CD4-positive, alpha-beta T cell (primary cell): ENCODE data around the gene EEF1G. TPM values are rescaled to one million over a fixed set of nuclear protein-coding genes. Genes with fewer than 3 reads are reported as not detected.

Experiments used
- ATAC-seq: fragments of 200-7000 bp; cut with Tn5 transposase; one replicate; pipeline ENCODE4 v1.10.0; 2022; ENCODE audit warnings: mild to moderate bottlenecking; ENCODE audit not compliant: poor library complexity
- CTCF ChIA-PET: fragments of 350-600 bp; sonication (Branson Sonifier 250); formaldehyde crosslinking; loops from one replicate; lab custom pipeline; 2021; ENCODE audit warnings: antibody characterized with exemption, inconsistent platforms; lab: Charles Lee
- POLR2A ChIA-PET: fragments of 350-600 bp; sonication (Branson Sonifier 250); formaldehyde crosslinking; loops from one replicate; lab custom pipeline; 2021; ENCODE audit warnings: antibody characterized with exemption, inconsistent platforms; lab: Charles Lee
- DNase-seq, 14 experiments: peaks; one replicate each; pipeline ENCODE4 v3.0.0-alpha.2; 2013 to 2020; ENCODE audit warnings: mixed read lengths in 2 of 14
- H3K27ac ChIP-seq, 2 donors: one replicate each; pipeline versions ENCODE4 v1.5.1 to v1.7.0; 2013; ENCODE audit warnings: low read length in 2 of 2, low read depth in 1 of 2, mild to moderate bottlenecking in 1 of 2
- H3K27me3 ChIP-seq, 2 experiments: 1 replicate in 1 of 2; 2 replicates in 1 of 2; pipeline versions ENCODE4 v1.6.1 to v1.7.0; 2013; ENCODE audit warnings: low read length in 2 of 2, control low read depth in 1 of 2, mild to moderate bottlenecking in 1 of 2, moderate library complexity in 1 of 2; ENCODE audit not compliant: insufficient read depth in 2 of 2, control insufficient read depth in 1 of 2
- H3K36me3 ChIP-seq: one replicate; pipeline ENCODE4 v1.6.1; 2013; ENCODE audit warnings: low read length, control low read depth; ENCODE audit not compliant: insufficient read depth
- H3K4me1 ChIP-seq: one replicate; pipeline ENCODE4 v1.6.1; 2013; ENCODE audit warnings: low read length, control low read depth; ENCODE audit not compliant: insufficient read depth
- H3K4me3 ChIP-seq: one replicate; pipeline ENCODE4 v1.5.1; 2013; ENCODE audit warnings: mild to moderate bottlenecking, low read length, moderate library complexity
- H3K9me3 ChIP-seq, 2 experiments: 1 replicate in 1 of 2; 2 replicates in 1 of 2; pipeline versions ENCODE4 v1.6.1 to v1.7.0; 2013; ENCODE audit warnings: low read length in 2 of 2, mild to moderate bottlenecking in 2 of 2, control low read depth in 1 of 2, moderate library complexity in 1 of 2; ENCODE audit not compliant: control insufficient read depth in 1 of 2, insufficient read depth in 1 of 2
- H3K27ac Mint-ChIP-seq: one replicate; pipeline ENCODE4 v1.8.0; 2020; ENCODE audit warnings: mixed read lengths
- H3K27me3 Mint-ChIP-seq: one replicate; pipeline ENCODE4 v1.8.0; 2021; ENCODE audit warnings: mixed read lengths
- H3K36me3 Mint-ChIP-seq: one replicate; pipeline ENCODE4 v1.8.0; 2021; ENCODE audit warnings: low read depth, mixed read lengths
- H3K4me1 Mint-ChIP-seq: one replicate; pipeline ENCODE4 v1.8.0; 2021; ENCODE audit warnings: low read depth, mixed read lengths
- H3K4me3 Mint-ChIP-seq: one replicate; pipeline ENCODE4 v1.8.0; 2020; ENCODE audit warnings: mild to moderate bottlenecking, mixed read lengths
- H3K9me3 Mint-ChIP-seq: one replicate; pipeline ENCODE4 v1.8.0; 2020; ENCODE audit warnings: mixed read lengths
- CTCF ChIP-seq: fragments of 200-600 bp; IDR thresholded peaks from one replicate; pipeline ENCODE4 v1.8.0; 2022; ENCODE audit warnings: antibody characterized with exemption, mild to moderate bottlenecking
- intact Hi-C, 2 experiments: fragments of 100-400 bp; cut with DNase I in 1 of 2; cut with micrococcal nuclease in 1 of 2; formaldehyde crosslinking; loops; one replicate each; pipeline versions ENCODE4 v1.15.1 to v1.9.0; 2023 to 2025; cut with DNase I, micrococcal nuclease
- total RNA-seq, 174 experiments: library from RNA in 2 of 174; stranded (reverse) in 2 of 174; gene quantifications; one replicate each; pipeline ENCODE4 v1.2.3 and lab custom pipeline; 2021 to 2026

The EEF1G gene
- total RNA-seq, 2 experiments from 2014 or later, result 2,181 to 2,269 TPM

DNA sequence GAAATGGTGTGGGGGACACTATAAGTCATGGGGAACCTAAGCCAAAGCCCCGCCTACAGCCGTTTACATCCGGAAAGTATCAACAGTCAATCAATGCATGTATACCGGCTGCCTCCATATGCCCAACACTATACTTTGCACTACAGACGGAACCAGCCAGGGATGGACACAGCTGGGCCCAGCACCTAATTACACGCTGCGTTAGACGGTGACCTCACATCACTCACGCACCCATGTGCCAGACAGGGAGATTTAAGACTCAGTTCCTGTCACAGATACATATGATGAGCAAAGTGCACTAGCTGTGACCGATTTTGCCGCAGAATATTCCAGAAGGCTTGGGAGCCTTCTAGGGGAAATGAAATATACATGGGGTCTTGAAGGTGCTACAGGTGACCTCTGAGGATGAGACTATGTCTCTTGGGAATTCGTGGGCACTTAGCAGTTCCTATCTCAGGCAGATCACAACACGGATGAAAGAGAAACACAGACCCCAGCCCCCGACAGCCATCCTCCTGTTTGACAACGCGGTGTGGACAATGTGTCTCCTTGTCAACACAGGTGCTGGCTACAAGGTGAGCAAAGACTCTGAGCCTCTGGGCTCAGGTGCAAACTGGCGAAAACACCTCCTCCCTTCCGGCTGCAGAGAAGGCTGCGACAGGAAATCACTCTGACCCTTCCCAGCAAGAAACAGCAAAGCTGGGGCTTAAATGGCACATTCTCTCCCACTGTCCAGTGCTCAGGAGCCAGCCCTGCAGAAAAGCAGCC, 35.0 kb downstream of the EEF1G start:
- no peak for DNase-seq
- intact Hi-C loops, result no loop called here
- Histone ChIP-seq H3K9me3 (no peaks in the 10 kb centered on the region), H3K27ac (peak overlapping the region in 1 of 2 donors; percentile 51), H3K4me1 (peaks cover 69% of the 10 kb centered on the region), H3K27me3 (no peaks in the 10 kb centered on the region), H3K36me3 (peaks cover 48% of the 10 kb centered on the region), H3K4me3 (no peak overlapping the region)
- CTCF ChIA-PET, result interaction anchor here (1.2 to 10.9 kb wide), 2 partner anchors 17 to 114 kb away, joined by 4 to 251 read pairs; no protein-coding TSS in a partner anchor
- no peak for ATAC-seq
- no peaks in the 10 kb centered on the region for H3K9me3 Mint-ChIP-seq
- H3K4me1 Mint-ChIP-seq, result peaks cover 56% of the 10 kb centered on the region
- H3K36me3 Mint-ChIP-seq, result peaks cover 49% of the 10 kb centered on the region
- H3K27me3 Mint-ChIP-seq, result no peaks in the 10 kb centered on the region
- no peak for TF ChIP-seq CTCF
- peak overlapping the region; percentile 66 for H3K4me3 Mint-ChIP-seq
- POLR2A ChIA-PET, result interaction anchor here (0.9 to 2.3 kb wide), 4 partner anchors 9 to 22 kb away, joined by 3 to 10 read pairs (median 4); no protein-coding TSS in a partner anchor
- H3K27ac Mint-ChIP-seq, result peak overlapping the region; percentile 55

GRCh38 chr11:62536301-62536957, 37.3 kb downstream of the EEF1G start:
- H3K36me3 Mint-ChIP-seq, result peaks cover 63% of the 10 kb centered on the region
- no peak overlapping the region for H3K4me3 ChIP-seq

DNA sequence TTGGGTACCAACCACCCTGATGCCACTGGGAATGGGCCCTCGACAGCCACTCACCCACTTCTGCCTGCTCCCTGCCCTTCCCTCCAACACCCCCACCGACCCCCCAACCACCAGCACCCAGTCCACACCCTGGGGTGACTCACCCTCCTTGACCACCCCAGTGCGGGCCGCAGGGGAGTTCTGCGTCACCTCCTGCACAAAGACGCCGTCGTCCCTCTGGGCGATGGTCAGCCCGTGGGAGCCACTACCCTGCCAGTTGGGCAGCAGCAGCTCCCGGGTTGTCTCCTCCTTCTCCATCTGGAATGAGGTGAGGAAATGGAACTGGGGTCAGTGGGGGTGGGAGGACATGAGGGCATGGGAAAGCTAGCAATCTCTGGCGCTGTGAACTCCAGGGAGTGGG, 37.9 kb downstream of the EEF1G start:
- Histone ChIP-seq H3K36me3 (peaks cover 68% of the 10 kb centered on the region), H3K9me3 (no peaks in the 10 kb centered on the region), H3K4me1 (peaks cover 44% of the 10 kb centered on the region), H3K27me3 (no peaks in the 10 kb centered on the region), H3K27ac (no peak overlapping the region), H3K4me3 (no peak overlapping the region)
- DNase-seq (no peak), ATAC-seq (no peak)
- no peak for TF ChIP-seq CTCF
- Mint-ChIP-seq H3K4me1 (peaks cover 28% of the 10 kb centered on the region), H3K36me3 (peaks cover 64% of the 10 kb centered on the region), H3K27ac (no peak overlapping the region), H3K9me3 (no peaks in the 10 kb centered on the region), H3K27me3 (no peaks in the 10 kb centered on the region), H3K4me3 (no peak overlapping the region)
- CTCF ChIA-PET, result no interaction called here
- POLR2A ChIA-PET, result no interaction called here
- intact Hi-C loops, result no loop called here

More at GRCh38 chr11:62536301-62536957, 37.3 kb downstream of the EEF1G start:
- no peak overlapping the region for H3K27ac ChIP-seq
- no peaks in the 10 kb centered on the region for H3K27me3 Mint-ChIP-seq
- no peaks in the 10 kb centered on the region for H3K27me3 ChIP-seq
- ATAC-seq (no peak), DNase-seq (no peak)
- ChIA-PET CTCF (interaction anchor here (10.9 kb wide), 1 partner anchor 20 kb away, joined by 251 read pairs; no protein-coding TSS in a partner anchor), POLR2A (interaction anchor here (1.3 kb wide), 1 partner anchor 21 kb away, joined by 3 read pairs; no protein-coding TSS in a partner anchor)
- H3K4me3 Mint-ChIP-seq, result no peak overlapping the region
- intact Hi-C loops, result no loop called here
- peaks cover 34% of the 10 kb centered on the region for H3K4me1 Mint-ChIP-seq
- TF ChIP-seq CTCF, result no peak
- no peaks in the 10 kb centered on the region for H3K9me3 Mint-ChIP-seq
- H3K36me3 ChIP-seq, result peaks cover 67% of the 10 kb centered on the region
- H3K9me3 ChIP-seq, result no peaks in the 10 kb centered on the region
- H3K4me1 ChIP-seq, result peaks cover 50% of the 10 kb centered on the region
- peak overlapping the region; percentile 49 for H3K27ac Mint-ChIP-seq
